Inferior parietal cortex (tissue), 1 donor: Measurements from ENCODE around the gene SMIM17.

Experiments
- DNase-seq: peaks from one replicate; pipeline ENCODE4 v3.0.0-alpha.2; 2016; ENCODE audit errors: extremely low spot score

The SMIM17 gene

GRCh38 chr19:56642711-56643459, at the start of gene SMIM17:
Gene SMIM17 (plus strand): TSS chr19:56643159. CDS start chr19:56645668, 2,509 bp downstream.
- no peak for DNase-seq

DNA sequence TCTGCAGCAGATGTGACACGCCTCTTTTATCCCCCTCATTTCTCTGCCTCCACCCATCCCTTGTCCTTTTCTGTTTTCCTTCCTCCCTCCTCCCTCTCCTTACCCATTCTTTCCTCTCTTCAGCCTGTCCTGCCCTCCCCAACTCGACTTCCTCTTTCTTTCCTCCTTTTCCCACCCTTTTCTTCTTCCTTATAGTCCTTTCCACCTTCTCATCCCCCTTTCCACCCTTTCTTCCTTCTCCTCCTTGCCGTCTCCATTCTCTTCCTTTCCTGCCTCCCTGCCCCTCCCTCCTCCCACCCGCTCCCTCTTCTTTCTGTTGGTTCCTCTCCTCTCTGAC, 48.5 kb upstream of the SMIM17 start:
- DNase-seq, result no peak

DNA sequence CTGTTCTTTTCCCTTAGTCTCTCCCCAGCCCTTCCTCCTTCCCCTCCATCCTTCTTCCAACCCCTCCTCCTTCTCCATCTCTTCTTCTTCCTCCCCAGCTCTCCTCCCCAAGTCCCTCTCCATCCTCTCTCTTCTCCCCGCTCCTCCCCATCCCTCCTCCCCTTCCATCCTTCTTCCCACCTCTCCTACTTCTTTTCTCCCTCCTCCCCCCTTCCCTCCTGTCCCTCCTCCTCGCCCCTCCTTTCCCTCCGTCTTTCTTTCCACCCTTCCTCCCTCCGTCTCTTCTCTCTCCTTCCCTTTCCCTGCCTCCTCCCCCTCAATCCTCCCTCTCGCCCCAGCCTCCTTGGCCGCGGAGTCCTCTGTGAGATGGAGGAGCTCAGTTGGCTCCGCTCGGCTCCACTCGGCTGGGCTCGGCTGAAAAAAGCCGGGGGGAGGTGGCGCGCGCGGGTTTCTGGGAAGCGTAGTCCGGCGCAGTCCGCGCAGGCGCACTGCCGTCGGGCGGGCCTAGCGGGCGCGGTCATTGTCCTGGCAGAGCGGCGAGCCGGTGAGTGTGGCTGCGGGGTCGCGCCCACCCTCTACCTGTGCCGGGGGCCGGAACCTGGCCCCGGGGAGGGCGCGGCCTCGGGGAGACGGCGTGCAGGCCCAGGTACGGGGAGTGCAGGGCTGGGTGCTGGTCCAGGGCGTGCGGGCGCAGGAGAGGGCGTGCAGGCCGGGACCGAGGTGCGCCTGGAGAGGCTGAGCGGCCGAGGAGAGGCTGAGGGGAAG, 48.0 kb upstream of the SMIM17 start, which contains the start of gene ZNF71:
Gene ZNF71 (plus strand): TSS at position 520 of the 765 bp plus-strand sequence. CDS start 6,257 bp downstream, outside the sequence.
- DNase-seq, result peak; percentile 82

- no peak for DNase-seq
Measured at GRCh38 chr19:56595548-56595899, 47.4 kb upstream of the SMIM17 start.

DNA sequence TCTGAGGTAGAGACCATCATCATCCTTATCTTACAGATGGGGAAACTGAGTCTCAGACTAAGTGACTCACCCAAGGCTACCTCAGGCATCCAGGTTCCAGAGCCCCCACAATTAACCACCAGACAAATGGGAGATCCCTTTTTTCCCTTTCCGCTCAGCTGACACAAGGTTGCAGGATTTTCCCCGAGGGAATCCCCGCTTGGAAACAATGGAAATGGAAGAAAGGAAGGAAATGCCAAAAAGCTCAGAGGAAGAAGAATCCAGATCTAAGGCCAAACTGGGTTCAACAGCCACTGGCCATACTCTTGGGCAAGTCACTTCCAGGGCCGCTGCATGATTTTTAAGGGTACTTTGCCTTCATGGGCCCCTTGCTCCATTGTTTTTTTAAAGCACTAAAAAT, 46.3 kb upstream of the SMIM17 start:
- no peak for DNase-seq

DNA sequence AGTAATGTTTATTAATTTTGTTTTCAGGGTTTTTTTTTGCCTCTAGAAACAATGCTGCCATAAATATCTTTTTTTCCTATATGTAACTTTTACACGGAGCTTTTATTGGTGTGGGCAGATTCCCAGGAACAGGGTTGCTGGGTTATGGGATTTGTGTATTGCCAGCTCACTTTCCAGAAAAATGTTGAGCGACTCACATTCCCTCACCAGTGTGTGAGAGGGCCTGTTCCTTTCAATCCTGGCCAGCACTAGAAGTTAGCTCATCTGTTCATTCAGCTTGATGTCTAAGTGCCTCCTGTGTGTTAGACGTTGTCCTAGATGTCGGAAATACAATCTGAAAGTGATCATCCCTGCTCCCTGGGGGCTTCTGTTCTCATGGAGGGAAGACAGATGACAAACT, 45.3 kb upstream of the SMIM17 start:
- no peak for DNase-seq

GRCh38 chr19:56601375-56601774, 41.6 kb upstream of the SMIM17 start:
- DNase-seq, result no peak

GRCh38 chr19:56603829-56604228, 39.1 kb upstream of the SMIM17 start:
- DNase-seq, result peak; percentile 6

GRCh38 chr19:56608274-56608964, 34.5 kb upstream of the SMIM17 start:
- no peak for DNase-seq

DNA sequence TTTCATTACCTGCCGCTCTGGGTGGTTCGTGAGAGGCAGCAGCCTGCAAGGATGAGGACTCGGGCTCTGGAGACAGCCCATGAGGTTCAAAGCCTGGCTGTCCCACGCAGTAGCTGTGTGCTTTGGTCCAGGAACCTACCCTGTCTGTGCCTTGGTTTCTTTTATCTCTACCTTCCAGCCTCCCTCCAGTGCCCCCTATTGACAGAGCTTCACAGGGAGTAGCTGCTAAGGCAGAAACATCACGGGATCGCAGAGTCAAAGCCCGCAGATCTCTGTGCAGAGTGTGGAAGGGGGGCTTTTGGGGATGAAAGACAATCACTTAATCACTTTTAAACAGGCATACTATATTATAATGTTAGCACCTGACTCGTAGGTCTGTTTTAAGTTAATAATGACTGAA, 31.7 kb upstream of the SMIM17 start:
- DNase-seq, result no peak

DNA sequence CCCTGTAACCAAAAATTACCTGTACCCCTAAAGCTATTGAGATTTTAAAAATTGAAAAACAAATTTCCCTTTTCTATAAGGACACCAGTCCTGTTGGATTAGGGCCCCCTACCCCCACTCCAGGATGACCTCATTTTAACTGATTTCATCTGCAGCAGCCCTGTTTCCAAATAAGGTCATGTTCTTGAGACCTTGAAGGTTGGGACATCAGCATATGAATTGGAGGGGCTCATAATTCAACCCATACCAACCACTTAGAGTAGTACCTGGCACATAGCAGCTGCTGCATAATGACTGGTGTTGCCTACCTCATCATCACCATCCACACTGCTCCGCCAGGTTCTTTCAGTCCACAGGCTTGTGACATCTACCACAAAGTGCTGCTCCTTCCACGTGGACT, 30.2 kb upstream of the SMIM17 start:
- DNase-seq, result no peak

- no peak for DNase-seq
Measured at GRCh38 chr19:56613639-56614038, 29.3 kb upstream of the SMIM17 start.

DNA sequence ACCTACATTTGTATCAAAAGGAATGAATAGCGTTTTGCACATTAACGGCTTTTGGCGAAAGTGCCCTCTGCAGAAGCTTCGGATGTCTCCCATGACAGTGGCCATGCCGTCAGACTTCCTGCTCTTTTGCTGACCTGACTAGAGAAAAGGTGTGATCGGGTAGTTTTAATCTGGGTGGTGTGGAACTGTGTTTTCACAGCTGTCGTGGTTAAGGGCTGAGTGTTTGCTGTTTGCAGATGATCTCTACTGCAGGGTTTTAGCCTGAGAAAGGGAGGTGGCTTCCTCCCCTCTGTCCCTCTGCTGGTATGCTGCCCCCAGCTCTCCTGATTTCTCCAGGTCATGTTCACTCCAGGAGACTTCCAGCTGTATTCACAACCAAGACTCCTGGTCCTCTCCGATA, 25.4 kb upstream of the SMIM17 start:
- DNase-seq, result no peak

GRCh38 chr19:56619121-56619520, 23.8 kb upstream of the SMIM17 start:
- DNase-seq, result no peak

- no peak for DNase-seq
Measured at GRCh38 chr19:56622374-56622773, 20.6 kb upstream of the SMIM17 start.

DNA sequence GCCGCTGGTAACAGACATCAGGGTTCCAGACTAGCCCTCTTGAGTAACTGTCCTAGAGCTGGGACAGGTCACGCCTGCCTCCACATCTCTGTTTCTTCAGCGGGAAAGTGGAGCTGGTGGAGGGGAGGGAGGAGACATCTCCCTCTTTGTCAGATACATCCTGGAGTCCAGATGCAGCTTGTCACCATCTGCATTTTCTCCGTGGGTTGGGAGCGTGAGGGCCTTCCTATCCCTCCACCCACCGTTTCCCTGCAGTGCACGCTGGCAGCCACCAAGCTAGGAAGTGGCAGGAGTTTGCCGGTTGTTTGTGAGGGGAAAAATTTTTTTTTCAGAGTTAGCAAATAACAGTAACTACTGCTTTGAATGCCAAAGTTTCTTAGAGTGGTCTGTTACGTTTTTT, 20.0 kb upstream of the SMIM17 start:
- no peak for DNase-seq

- DNase-seq, result no peak
Measured at GRCh38 chr19:56625708-56626107, 17.3 kb upstream of the SMIM17 start.

GRCh38 chr19:56633021-56633420, 9.9 kb upstream of the SMIM17 start:
- peak; percentile 22 for DNase-seq

- peak; percentile 65 for DNase-seq
Measured at GRCh38 chr19:56637976-56638555, 4.9 kb upstream of the SMIM17 start.

DNA sequence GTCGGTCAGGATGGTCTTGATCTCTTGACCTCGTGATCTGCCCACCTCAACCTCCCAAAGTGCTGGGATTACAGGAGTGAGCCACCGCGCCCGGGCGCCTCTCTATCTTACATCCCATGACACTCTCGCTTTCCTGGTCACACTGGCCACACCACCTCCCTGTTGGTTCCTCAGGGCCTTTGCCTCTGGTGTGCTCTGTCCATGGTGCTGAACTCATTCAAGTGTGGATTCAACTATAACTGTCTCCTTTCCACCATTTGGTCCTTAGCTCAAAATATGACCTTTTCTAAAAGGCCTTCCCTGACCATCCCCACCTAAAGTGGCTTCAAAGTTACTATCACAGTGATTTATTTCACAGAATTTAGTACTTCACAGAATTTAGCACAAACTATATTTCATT, 3.7 kb upstream of the SMIM17 start:
- no peak for DNase-seq

GRCh38 chr19:56643460-56643955, 549 bp downstream of the SMIM17 start:
- no peak for DNase-seq

GRCh38 chr19:56654151-56654550, 11.2 kb downstream of the SMIM17 start:
- no peak for DNase-seq
